Cardiac muscle cell (in vitro differentiated cells and primary cell): ENCODE data around the gene NME4. TPM values are rescaled to one million over a fixed set of nuclear protein-coding genes. Genes with fewer than 3 reads are reported as not detected.

Experiments used
- DNase-seq, 2 donors: peaks; one replicate each; pipeline versions ENCODE4 v3.0.0 to v3.0.0-alpha.2; 2010 to 2017; ENCODE audit warnings: low read depth in 1 of 2, low spot score in 1 of 2
- H3K27ac ChIP-seq: fragments of 200-600 bp; sonication (generic); 2 replicates; pipeline ENCODE4 v1.5.1; 2016
- H3K27me3 ChIP-seq: fragments of 200-600 bp; sonication (generic); 2 replicates; pipeline ENCODE4 v1.6.0; 2016; ENCODE audit warnings: control low read depth
- H3K36me3 ChIP-seq: fragments of 200-600 bp; sonication (generic); 2 replicates; pipeline ENCODE4 v1.5.1; 2016; ENCODE audit warnings: control low read depth
- H3K4me1 ChIP-seq: fragments of 200-600 bp; sonication (generic); 2 replicates; pipeline ENCODE4 v1.8.1; 2017; ENCODE audit warnings: low read depth, mild to moderate bottlenecking, mixed run types
- H3K4me3 ChIP-seq: fragments of 200-600 bp; sonication (generic); 2 replicates; pipeline ENCODE4 v1.5.1; 2016; ENCODE audit warnings: mild to moderate bottlenecking
- H3K9me3 ChIP-seq: fragments of 200-600 bp; sonication (generic); 2 replicates; pipeline ENCODE4 v1.5.1; 2017; ENCODE audit warnings: low read depth, mild to moderate bottlenecking, control low read depth
- CTCF ChIP-seq: IDR thresholded peaks from 2 replicates; pipeline ENCODE4 v1.5.1; 2012; ENCODE audit warnings: low read depth, mild to moderate bottlenecking, low read length
- polyA plus RNA-seq: library from polyadenylated mRNA; unstranded; fragments of >200 nt; fragmentation: Nextera tagmentation; extraction: Ambion mirVana; gene quantifications from 2 replicates; pipeline ENCODE4 v1.2.1, GENCODE V29; 2016
- total RNA-seq: library from RNA; depleted of rRNA; stranded (reverse); fragments of >200 nt; gene quantifications from 2 replicates; pipeline ENCODE4 v1.2.3, GENCODE V29; 2016

The NME4 gene
- total and polyA plus RNA-seq, 2 experiments from 2014 or later, result 452 to 518 TPM

DNA sequence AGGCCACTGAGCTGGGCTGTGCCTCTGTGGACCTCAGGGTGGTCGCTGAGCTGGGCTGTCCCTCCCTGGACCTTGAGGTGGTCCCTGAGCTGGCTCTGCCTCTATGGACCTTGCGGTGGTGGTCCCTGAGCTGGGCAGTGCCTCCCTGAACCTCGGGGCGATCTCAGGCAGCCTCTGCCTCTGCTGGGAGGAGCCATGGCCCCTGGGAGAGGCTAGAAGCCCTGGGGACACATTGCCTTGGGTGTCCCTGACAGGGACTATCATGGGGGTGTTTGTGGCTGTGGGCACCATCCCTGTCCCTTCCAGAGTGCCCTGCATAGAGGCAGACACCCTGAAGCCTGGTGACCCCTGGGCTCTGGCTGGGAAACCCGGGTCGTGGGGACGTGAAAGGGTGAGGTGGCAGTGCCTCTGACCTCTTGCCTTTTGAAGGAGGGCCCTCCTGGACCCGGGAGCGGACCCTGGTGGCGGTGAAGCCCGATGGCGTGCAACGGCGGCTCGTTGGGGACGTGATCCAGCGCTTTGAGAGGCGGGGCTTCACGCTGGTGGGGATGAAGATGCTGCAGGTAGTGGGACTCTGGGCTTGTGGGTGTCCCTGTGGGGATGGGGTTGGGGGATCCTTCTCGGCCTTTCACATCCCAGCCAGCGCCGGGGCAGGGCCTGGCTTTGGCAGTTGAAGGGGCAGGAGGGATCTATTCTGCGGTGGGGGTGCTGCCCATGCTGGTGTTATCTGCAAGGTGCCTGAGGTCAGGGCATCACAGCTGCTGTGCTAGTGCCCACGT is 1.8 kb downstream of the NME4 start:
- peaks cover 9% of the 10 kb centered on the region for H3K4me1 ChIP-seq
- no peak overlapping the region for H3K4me3 ChIP-seq
- no peaks in the 10 kb centered on the region for H3K9me3 ChIP-seq
- no peaks in the 10 kb centered on the region for H3K27me3 ChIP-seq
- peaks cover 13% of the 10 kb centered on the region for H3K36me3 ChIP-seq
- no peak for TF ChIP-seq CTCF
- H3K27ac ChIP-seq, result peak overlapping the region; percentile 94
- no peak for DNase-seq

- H3K27ac ChIP-seq, result peak overlapping the region; percentile 94
Measured at GRCh38 chr16:399340-400019, 2.5 kb downstream of the NME4 start.

DNA sequence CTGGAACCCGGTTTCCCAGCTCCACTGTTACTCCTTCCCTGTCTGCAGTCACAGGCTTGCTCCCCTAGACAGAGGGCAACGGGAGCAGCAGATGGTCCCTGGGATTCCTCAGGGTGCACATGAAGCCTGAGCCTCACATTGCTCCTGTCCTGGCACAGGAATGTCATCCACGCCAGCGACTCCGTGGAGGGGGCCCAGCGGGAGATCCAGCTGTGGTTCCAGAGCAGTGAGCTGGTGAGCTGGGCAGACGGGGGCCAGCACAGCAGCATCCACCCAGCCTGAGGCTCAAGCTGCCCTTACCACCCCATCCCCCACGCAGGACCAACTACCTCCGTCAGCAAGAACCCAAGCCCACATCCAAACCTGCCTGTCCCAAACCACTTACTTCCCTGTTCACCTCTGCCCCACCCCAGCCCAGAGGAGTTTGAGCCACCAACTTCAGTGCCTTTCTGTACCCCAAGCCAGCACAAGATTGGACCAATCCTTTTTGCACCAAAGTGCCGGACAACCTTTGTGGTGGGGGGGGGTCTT is 3.1 kb downstream of the NME4 start:
- peaks cover 13% of the 10 kb centered on the region for H3K36me3 ChIP-seq
- DNase-seq, result no peak
- no peak overlapping the region for H3K4me3 ChIP-seq
- H3K27me3 ChIP-seq, result no peaks in the 10 kb centered on the region
- H3K4me1 ChIP-seq, result peaks cover 9% of the 10 kb centered on the region
- no peak for TF ChIP-seq CTCF
- no peaks in the 10 kb centered on the region for H3K9me3 ChIP-seq
- peak overlapping the region; percentile 94 for H3K27ac ChIP-seq

More at GRCh38 chr16:399340-400019, 2.5 kb downstream of the NME4 start:
- Histone ChIP-seq H3K27me3 (no peaks in the 10 kb centered on the region), H3K36me3 (peaks cover 13% of the 10 kb centered on the region), H3K4me1 (peaks cover 9% of the 10 kb centered on the region), H3K9me3 (no peaks in the 10 kb centered on the region), H3K4me3 (no peak overlapping the region)
- no peak for DNase-seq
- TF ChIP-seq CTCF, result no peak

DNA sequence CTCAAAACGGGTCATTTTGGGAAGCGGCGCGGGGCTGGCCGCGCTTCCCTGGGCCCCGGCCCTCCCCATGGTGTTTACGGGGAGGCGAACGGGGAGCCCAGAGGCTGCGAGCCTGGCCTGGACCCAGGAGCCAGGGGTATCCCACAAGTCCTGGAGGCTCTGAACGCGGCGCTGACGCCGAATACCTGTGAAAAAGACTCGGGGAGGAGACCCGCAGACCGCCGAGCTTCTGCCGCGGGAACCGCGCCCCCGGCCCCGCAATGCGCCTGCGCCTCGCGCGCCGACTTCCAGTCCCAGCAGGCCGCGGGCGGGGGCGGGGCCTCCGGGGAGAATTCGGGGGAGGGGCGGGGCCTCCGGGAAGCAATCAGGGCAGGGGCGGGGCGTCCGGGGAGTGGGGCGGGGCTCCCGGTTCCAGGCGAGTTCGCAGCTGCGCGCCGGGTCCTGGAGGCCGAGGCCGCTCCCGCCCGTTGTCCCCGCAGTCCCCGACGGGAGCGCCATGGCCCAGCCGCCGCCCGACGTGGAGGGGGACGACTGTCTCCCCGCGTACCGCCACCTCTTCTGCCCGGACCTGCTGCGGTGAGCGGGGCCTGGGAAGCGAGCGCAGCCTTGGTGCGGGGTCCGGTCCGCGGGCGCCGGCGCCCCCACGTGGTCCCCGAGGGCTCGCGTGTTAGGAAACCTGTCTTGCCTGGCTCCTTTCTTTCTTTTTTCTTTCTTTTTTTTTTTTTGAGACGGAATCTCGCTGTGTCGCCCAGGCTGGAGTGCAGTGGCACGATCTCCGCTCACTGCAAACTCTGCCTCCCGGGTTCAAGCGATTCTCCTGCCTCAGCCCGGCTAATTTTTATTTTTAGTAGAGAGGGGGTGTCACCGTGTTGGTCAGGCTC is 4.7 kb downstream of the NME4 start, which contains the start of gene DECR2:
TSS of gene DECR2 (plus strand) at position 418 of the 881 bp plus-strand sequence. CDS start at position 497, 79 bp downstream.
- peak; percentile 95 to 96 for DNase-seq
- no peaks in the 10 kb centered on the region for H3K27me3 ChIP-seq
- peak within 1 kb of the TSS; percentile 94 for H3K27ac ChIP-seq
- peak; percentile 54 for TF ChIP-seq CTCF
- peak within 1 kb of the TSS; percentile 71 for H3K4me3 ChIP-seq
- H3K36me3 ChIP-seq, result peaks cover 13% of the 10 kb centered on the region
- H3K4me1 ChIP-seq, result peaks cover 9% of the 10 kb centered on the region
- no peaks in the 10 kb centered on the region for H3K9me3 ChIP-seq

- H3K36me3 ChIP-seq, result peaks cover 5% of the 10 kb centered on the region
- no peak for DNase-seq
- H3K27ac ChIP-seq, result peak overlapping the region; percentile 28
- H3K27me3 ChIP-seq, result no peaks in the 10 kb centered on the region
- H3K4me1 ChIP-seq, result no peaks in the 10 kb centered on the region
- no peaks in the 10 kb centered on the region for H3K9me3 ChIP-seq
- H3K4me3 ChIP-seq, result no peak overlapping the region
- no peak for TF ChIP-seq CTCF
Measured at GRCh38 chr16:404971-405486, 8.0 kb downstream of the NME4 start.
